Measurements from ENCODE around the gene SPATS2L.

The SPATS2L gene

DNA sequence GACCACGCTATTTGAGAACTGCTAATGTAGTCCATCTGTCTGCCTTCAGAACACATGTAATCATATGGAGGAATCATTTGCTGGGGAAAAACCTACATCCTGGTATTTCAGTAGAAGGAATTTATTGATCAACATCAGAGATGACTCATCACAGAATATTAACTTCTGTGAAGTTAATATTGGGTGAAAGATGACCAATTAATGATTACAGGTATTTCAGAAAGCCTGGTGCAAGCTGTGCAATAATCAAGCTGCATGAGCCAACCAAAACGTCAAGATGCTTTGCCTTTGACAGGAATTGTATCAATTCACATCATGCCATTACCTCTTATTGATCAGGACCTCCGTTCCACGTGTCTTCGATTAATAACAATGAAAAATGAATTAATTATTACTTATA lies 9.4 kb upstream of the SPATS2L start:
- no peak for DNase-seq (ENCODE audit: low read depth)

DNA sequence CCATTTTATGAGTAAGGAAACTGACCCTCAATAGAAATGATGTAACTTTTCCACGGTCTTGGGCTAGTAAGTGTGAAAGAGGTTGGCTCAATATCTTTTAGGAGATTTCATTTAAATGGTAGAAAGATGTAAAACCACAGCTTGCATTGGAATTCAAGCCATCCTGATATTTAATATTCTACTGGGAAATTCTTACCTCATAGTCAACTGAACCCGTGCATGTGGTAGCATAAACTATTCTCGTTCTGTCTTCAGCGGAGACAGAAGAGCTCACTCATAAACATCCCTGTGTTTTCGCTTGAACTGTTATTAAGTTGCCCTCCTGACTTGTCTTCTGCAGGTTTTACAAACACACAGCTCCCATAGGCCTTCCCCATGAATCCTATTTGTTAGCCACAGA lies 8.5 kb upstream of the SPATS2L start:
- DNase-seq (ENCODE audit: low read depth) = no peak

DNA sequence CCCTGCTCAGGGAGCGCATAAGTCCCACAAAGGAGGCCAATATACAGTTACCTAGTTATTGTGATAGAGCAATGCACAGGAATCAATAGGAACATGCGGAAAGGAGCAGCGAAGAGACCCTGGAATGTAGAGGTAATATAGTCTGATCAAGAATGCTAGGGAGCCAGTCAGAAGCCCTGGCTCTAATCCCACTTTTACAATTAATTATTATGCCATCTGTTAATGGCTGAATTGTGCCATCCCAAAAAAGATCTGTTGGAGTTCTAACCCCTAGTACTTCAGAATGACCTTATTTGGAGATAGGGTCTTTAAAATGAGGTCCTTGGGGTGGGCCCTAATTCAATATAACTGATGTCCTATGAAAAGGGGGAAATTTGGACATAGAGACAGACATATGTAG lies 7.7 kb upstream of the SPATS2L start:
- DNase-seq (ENCODE audit: low read depth) = no peak

DNA sequence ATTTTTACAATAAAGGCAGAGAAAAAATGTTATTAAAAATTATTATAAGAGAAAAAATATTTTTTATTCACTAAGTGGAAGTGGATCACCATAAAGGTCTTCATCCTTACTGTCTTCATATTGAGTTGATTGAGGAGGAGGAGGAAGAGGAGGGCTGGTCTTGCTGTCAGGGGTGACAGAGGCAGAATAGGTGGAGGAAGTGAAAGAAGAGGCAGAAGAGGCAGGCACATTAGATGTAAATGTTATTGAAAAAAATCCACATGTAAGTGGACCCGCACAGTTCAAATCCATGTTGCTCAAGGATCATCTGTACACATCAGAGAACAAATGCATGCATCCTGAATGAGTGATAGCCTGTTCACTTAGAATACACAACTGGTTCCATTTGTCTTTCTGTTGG lies 6.4 kb upstream of the SPATS2L start:
- no peak for DNase-seq (ENCODE audit: low read depth)

DNA sequence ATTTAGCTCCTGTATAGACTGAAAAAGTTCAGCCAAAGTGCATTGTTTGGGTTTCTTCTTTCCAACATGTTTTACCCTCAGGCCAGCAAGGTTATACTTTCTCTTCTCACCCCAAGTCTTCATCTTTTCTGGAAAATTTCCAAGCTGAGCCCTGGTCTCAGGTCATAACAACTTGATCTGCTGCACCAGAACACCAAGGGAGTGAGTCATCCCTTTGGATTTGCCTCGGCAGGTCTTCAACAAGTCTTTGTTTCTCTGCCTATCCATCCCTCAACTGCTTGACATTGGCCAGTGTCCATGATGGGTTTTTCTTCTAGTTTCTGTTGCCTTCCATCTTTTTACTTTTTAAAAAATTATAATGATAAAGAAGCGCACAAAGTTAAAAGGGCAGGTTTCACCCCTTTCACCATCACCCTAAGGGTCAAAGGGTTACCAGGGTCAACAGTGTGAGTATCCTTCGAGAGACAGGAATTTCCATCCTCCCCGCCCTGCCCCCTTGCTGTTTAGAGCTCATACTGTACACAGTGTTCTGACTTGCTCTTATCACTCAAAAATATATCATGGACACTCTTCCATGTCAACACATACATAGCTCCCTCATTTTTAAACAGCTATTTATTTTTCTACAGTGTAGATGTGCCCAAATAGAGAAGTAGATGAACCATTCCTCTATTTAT lies 5.7 kb upstream of the SPATS2L start:
- no peak for DNase-seq (ENCODE audit: low read depth)

- no peak for DNase-seq (ENCODE audit: low read depth)
Observed at GRCh38 chr2:200301953-200302858, 4.3 kb upstream of the SPATS2L start.

DNA sequence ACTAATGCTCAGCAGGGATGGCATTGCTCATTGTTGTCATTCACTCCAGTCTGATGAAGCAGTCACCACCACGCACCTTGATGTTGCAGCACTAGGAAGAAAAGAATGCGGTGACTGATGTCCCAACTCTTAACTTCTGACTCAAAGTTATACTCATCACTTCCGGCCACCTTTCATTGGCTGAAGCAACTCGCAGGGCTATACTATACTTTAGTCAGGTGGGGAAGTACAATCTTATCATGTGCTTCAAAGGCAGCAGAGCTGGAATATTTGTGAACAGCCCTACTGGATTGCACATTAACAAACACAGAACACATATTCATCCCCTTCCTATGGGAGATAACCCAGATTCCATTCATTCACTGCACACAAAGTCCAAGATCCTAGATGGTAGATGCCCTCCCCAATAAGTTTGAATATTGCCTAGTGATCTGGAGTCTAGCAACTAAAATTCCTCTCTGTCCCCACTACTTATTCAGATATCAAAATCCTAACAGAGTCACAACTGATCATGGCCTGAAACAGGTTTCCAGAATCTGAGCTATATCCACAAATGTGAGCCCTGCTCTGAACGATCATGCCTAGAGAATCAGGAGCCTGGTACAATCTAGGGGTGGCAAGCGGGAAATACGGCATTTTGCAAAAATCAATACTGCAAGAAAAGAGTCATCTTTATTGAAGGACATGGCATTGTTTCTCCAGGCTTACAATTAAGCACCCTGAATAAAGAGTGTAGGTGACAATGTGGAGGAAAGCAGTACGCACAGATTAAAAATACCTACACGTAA lies 3.4 kb upstream of the SPATS2L start:
- no peak for DNase-seq (ENCODE audit: low read depth)

- no peak for DNase-seq (ENCODE audit: low read depth)
Observed at GRCh38 chr2:200305797-200306195, 697 bp upstream of the SPATS2L start.

DNA sequence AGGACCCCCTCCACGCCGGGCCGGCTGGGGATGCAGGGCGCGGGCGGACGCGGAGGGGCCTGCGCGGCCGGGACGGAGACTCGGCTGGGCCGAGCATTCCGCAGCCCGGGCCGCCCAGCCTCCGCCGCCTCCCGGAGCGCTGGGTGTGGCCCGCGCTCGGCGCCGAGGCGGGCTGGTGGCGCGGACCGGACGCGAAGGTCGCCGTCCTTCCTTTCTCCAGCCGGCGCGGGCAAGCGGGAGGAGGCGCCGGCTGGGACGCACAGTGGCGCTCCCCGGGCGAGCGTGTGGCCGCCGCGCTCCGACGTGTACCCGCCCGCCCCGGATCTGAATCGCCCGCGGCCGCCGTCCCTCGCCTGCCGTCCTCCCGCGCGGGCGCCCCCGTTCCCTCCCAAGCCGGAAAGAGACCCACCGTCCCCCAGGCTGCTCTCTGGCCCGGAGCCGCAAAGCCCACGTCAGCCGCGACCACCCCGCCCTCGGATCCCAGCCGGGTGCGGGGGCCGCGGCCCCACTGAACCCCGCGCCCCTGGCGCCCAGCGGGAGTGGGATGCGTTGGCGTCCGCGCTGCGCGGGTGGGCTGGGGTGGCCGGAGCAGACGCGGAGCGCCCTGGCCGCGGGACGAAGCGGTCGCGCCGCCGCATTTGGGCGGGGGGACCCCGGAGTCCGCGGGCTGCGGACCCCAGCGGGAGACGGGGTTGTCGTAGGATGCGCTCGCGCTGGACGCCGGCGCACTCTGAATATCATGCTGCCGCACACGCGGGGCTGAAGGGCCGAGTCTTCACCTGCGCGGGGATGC lies 634 bp downstream of the SPATS2L start:
- DNase-seq (ENCODE audit: low read depth) = no peak

GRCh38 chr2:200307724-200308545 lies 1.4 kb downstream of the SPATS2L start:
- no peak for DNase-seq (ENCODE audit: low read depth)

DNA sequence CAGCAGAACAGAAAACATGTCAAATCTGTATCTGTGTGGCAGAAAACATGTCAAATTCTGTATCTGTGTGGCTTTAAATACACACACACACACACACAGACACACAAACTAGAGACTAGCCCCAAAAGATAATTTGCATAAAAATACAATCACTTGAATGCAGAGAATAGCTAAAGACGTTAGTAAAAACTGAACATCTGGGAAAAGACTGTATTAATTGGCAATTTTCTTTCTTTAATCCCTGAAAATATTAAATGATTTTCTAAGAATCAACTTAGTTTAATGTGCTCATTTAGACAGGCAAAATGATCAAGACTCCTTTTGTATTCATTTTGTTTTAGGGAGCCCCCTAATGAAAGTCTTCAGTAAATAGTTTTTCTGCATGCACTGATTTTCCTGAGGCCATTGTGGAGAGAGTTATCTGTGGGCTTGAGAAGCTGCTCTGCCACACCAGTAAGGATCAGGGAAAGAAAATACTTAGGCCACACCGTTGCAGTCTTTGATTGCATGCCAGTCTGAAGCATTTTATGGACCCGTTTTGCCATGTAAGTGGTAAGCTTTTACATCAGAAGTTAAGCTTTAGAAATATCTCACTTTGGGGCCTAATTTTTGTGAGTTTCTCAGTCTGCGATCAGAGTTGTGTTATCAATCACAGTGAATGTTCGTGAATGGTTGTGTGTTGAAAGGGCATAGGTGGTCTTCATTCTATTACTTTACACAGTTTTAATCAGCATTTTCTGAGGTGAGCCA lies 2.2 kb downstream of the SPATS2L start:
- no peak for DNase-seq (ENCODE audit: low read depth)

DNA sequence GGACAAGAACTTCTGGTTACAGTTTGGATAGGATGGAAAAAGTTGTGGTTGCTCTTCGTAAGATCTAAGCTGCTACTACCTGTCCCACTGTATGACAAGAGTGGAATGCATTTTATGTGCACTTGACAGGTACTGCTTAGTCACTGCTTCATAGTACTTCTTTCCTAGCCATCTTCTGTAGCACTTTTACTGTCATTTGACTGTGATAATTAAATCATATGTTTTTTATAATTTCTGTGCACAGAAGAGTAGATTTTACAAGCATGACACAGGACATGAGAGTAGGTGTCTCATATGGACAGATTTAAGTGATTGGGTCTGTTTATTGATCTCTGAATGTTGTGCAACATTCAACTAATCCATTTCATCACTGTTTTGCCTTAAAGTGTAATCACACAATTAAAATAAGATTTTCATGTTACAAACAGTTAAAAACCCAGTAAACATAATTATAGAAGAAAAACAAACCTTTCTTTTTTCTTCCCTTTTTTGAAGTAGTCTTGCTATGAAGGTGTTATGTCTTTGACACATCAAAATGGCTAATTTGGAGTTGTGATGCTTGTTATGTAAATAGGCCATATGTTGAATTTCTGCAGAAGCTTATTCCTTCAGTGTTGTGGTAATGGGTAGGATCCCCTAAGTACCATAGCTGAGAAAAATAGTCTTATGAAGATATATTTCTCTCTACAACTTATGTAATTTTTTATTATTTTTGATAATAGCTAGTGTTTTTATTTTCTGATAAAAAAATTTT lies 3.0 kb downstream of the SPATS2L start:
- no peak for DNase-seq (ENCODE audit: low read depth)

- no peak for DNase-seq (ENCODE audit: low read depth)
Observed at GRCh38 chr2:200310545-200310971, 4.1 kb downstream of the SPATS2L start.

- no peak for DNase-seq (ENCODE audit: low read depth)
Observed at GRCh38 chr2:200311139-200311538, 4.6 kb downstream of the SPATS2L start.

GRCh38 chr2:200314976-200315567 lies 8.6 kb downstream of the SPATS2L start:
- no peak for DNase-seq (ENCODE audit: low read depth)

GRCh38 chr2:200317975-200318374 lies 11.5 kb downstream of the SPATS2L start:
- DNase-seq (ENCODE audit: low read depth) = no peak

- no peak for DNase-seq (ENCODE audit: low read depth)
Observed at GRCh38 chr2:200318940-200319435, 12.5 kb downstream of the SPATS2L start.

DNA sequence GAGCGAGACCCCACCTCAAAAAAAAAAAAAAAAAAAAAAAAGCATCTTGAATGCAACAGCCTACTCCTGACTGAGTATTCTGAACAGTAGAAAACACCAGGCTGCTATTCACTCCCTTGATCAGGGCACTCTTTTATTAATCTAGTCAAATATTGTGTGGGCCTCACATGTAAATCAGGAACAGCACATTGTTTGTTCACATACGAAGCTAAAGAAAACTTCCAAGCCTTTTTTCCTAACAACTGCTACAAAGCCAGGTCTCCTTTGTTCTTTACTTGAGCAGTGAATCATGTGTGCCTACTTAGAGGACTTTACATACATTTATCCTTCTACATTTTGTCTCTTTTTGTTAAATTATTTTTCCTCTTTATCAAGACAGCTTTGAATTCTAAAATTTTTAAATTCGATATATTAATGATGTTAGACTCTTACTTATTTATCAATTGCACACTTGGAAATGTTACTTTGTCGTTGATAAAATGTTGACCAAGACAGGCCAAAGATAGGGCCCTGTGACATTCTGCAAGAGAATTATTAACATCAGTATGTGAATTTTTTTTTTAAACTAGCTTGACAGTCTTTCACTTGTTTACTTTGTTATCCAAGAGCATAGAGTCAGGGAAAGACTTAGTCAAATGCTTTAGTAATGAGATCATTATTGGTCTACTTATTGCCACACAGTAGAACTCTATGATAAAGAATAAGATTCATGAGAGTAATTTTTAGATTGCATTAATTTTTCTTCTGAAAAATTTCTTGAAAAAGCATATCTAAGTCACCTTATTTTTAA lies 13.2 kb downstream of the SPATS2L start:
- no peak for DNase-seq (ENCODE audit: low read depth)
